ENCODE measurements around the gene CHD2. TPM values are rescaled to one million over a fixed set of nuclear protein-coding genes. Genes with fewer than 3 reads are reported as not detected.

Gene CHD2
- total and polyA plus RNA-seq, 2 donors (not counting 3 experiments of a cell fraction or from before 2014, with no cell fraction given): 53.8 to 97.9 TPM

DNA sequence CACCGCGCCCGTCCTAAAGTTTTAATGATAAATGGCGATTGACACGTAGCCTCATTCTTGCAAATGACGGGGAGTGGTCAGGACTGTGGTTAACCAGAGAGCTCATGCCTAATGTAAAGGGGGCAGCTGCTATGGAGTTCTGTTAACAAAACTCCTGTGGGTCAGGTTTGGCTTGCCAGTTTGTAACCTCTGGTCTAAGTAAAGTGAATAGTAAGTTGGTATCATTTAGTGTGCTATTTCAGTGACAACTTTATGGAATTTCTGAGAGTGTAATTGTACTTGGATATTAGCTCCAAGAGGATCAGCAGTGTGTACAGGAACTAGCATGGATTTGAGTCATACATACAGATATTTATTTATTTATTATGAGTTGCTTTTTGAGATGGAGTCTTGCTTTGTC is 101.0 kb downstream of the CHD2 start:
- H3K79me2 ChIP-seq (ENCODE audit: control insufficient read depth, insufficient read depth, low read length): peaks cover 8% of the 10 kb centered on the region
- FAIRE-seq: no peak
- CTCF ChIA-PET: interaction anchor here (0.6 kb wide), 1 partner anchor 72 kb away, joined by 3 read pairs; no protein-coding TSS in a partner anchor
- H3K27me3 ChIP-seq (ENCODE audit: control insufficient read depth in 2 of 2, insufficient read depth in 2 of 2, low read length in 2 of 2): no peaks in the 10 kb centered on the region
- peaks cover 2% of the 10 kb centered on the region for H4K20me1 ChIP-seq (replicated peaks; ENCODE audit: control insufficient read depth, extremely low read depth, insufficient read depth, low read length)
- no peak overlapping the region for H2AFZ ChIP-seq (ENCODE audit: low read depth, low read length)
- TF ChIP-seq POLR2AphosphoS5 (IDR thresholded peaks at IDR 0.05; ENCODE audit: insufficient read depth, low read depth, low read length): no peak
- no peak for TF ChIP-seq POLR2A (IDR thresholded peaks at IDR 0.05; ENCODE audit: low read depth, low read length)
- TF ChIP-seq, protein P1, sequence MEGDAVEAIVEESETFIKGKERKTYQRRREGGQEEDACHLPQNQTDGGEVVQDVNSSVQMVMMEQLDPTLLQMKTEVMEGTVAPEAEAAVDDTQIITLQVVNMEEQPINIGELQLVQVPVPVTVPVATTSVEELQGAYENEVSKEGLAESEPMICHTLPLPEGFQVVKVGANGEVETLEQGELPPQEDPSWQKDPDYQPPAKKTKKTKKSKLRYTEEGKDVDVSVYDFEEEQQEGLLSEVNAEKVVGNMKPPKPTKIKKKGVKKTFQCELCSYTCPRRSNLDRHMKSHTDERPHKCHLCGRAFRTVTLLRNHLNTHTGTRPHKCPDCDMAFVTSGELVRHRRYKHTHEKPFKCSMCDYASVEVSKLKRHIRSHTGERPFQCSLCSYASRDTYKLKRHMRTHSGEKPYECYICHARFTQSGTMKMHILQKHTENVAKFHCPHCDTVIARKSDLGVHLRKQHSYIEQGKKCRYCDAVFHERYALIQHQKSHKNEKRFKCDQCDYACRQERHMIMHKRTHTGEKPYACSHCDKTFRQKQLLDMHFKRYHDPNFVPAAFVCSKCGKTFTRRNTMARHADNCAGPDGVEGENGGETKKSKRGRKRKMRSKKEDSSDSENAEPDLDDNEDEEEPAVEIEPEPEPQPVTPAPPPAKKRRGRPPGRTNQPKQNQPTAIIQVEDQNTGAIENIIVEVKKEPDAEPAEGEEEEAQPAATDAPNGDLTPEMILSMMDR (IDR thresholded peaks at IDR 0.05; ENCODE audit: extremely low read depth in 1 of 2, insufficient read depth in 1 of 2, low read depth in 1 of 2, low read length in 2 of 2): no peak
- no peak for TF ChIP-seq EZH2 (IDR thresholded peaks at IDR 0.05; ENCODE audit: borderline replicate concordance, low read depth, low read length, severe bottlenecking)
- no peak for TF ChIP-seq GATA2 (IDR thresholded peaks at IDR 0.05; ENCODE audit: insufficient read depth, insufficient read length, low read depth, low read length)
- TF ChIP-seq FOS (IDR thresholded peaks at IDR 0.05; ENCODE audit: borderline replicate concordance, insufficient read depth, low read length): no peak
- no peak for TF ChIP-seq MYC (IDR thresholded peaks at IDR 0.05; ENCODE audit: low read depth, low read length)
- TF ChIP-seq JUN (IDR thresholded peaks at IDR 0.05; ENCODE audit: borderline replicate concordance, insufficient read depth, insufficient read length, low read depth): no peak
- TF ChIP-seq, protein P2, sequence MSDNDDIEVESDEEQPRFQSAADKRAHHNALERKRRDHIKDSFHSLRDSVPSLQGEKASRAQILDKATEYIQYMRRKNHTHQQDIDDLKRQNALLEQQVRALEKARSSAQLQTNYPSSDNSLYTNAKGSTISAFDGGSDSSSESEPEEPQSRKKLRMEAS (IDR thresholded peaks at IDR 0.05; ENCODE audit: insufficient read depth, insufficient read length): no peak
- intact Hi-C loops (cut with micrococcal nuclease) (no loop called here), dilution Hi-C loops (cut with MboI; ENCODE audit: extremely low pct_ligation_motif_present, low sequenced_read_pairs) (no loop called here)
- no peak overlapping the region for H3K27ac ChIP-seq (ENCODE audit: insufficient read depth, low read depth, low read length)
- no peak overlapping the region for H3K9ac ChIP-seq (replicated peaks; ENCODE audit: extremely low read depth, insufficient read depth, low read length)
- H3K9me1 ChIP-seq (replicated peaks; ENCODE audit: control insufficient read depth, extremely low read depth, insufficient read depth, low read length): no peaks in the 10 kb centered on the region
- H3K4me2 ChIP-seq (ENCODE audit: insufficient read depth, low read length): no peak overlapping the region
- no peak overlapping the region for H3K4me3 ChIP-seq (replicated peaks in 1 of 3; ENCODE audit: insufficient read depth in 1 of 3, low read depth in 1 of 3, low read length in 3 of 3)
- H3K9me3 ChIP-seq (replicated peaks; ENCODE audit: control insufficient read depth, insufficient read depth, low read length): no peaks in the 10 kb centered on the region
- no peaks in the 10 kb centered on the region for H3K4me1 ChIP-seq (ENCODE audit: control insufficient read depth, extremely low read depth, insufficient read depth, low read length)
- no TSS peak for BruUV-seq (replicated peaks)
- H3K36me3 ChIP-seq (ENCODE audit: control insufficient read depth in 2 of 2, extremely low read depth in 1 of 2, insufficient read depth in 2 of 2, low read length in 2 of 2): peaks cover 40 to 49% of the 10 kb centered on the region in 2 experiments
- POLR2A ChIA-PET: no interaction called here
- DNase-seq (ENCODE audit: low read depth, low spot score): no peak
